Measurements from ENCODE around the gene SLC4A2.
A peak's percentile ranks its signal among the peaks of the same experiment; 100 is the strongest.

SLC4A2 gene

DNA sequence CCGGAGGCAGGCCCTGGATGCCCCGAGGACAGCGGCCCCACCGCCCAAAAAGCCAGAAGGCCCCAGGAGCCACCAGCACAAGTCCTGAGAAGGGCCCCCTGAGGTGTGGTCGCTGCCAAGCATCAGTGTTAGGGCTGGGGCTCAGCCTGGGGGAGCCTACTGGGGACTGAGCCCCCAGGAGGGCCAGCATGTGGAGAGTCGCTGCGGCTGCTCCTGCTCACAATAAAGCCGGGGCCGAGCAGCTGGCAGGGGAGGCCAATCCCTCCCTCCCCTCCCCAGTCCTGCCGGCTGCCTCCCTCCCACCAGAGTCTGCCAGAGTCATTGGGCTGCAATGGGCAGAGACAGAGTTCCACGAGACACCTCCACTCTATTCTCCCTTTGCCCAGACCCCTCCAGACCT, 14.1 kb upstream of the SLC4A2 start:
- DNase-seq: no peak

- DNase-seq: no peak
Observed at GRCh38 chr7:151045967-151046366, 13.4 kb upstream of the SLC4A2 start.

DNA sequence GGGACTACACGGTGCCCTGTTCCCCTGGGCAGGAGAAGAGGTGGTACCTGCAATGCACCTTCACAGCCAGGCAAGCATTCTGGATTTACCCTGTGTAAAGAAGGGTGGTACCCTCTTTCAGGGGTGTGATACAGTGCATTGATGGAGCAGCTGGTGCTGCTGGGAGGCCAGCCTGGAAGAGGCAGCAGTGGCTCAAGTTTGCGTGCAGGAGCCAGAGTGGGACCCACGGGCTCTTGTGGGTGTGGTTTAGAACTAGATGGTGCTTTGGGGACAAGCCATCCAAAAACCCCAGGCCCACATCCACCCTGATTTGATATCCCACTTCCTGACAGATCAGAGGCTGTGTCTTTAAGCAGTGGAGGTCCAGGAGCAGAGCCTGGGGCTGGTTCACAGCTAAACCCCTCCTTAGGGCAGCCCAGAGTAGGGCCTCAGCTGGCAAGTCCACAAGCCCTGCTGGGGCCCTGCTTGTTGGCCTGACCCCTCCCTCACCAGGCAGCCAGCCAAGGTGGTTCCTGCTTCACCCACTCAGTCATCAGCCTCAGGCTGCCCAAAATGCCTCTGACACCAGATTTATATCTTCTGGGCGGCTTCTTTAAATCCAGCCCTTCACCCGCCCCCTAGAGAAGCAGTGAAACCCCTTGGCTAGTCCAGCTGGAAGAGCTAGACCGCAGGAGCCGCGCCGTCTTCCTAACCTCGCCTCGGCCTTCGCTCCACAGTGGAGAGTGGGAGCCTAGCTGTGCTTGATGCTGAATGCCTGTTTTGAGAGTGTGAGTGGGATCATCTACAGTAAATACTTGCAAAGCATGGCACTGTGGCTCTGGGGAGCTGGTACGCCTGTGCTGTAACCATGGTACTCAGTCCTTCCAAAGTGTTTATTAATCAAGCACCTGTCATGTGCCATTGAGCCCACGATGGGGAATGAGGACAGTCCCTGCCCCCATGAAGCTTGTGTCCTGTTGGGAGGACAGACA, 12.5 kb upstream of the SLC4A2 start:
- DNase-seq: no peak

DNA sequence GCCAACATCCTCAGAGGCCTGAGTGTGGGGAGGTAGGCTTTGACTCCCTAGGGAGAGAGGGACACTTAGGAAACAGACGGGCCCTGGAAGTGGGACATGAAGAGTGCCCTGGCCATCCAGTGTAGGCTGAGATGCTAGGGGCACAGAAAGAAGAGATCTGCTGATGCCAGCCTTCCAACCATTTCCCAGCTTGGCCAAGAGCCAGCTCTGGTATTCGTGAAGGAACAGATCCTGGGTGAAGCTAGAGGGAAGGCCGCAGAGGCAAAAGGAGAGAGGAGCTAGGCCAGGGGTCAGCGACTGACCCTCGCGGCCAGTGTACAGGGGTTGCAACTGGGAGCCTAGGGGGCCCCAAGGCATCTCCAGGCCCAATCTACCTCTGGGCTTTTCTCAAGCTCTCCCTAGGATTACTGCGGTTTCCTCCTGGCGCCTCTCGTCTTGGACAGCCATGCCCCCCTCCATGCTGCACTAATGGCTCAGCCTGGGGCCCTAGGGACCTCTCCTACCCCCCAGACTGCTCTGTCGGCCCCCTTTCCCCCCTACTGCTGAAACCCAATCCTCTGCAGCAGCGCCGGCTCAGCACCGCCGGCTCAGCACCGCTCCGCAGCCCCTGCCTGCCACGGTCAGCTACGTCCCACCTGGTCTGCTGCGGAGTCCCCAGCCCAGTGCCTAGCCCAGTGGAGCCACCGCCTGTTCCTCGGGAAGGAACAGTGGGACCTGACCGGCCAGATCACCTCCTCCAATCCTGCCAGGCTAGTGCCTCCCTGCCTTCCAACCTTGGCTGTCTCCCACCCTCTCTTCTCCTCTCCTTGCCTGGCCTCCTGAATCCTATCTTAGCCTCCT, 11.2 kb upstream of the SLC4A2 start, which contains the start of gene ASIC3:
TSS of gene ASIC3 (plus strand) at position 556 of the 840 bp plus-strand sequence. CDS start 355 bp downstream, outside the sequence.
- DNase-seq: no peak

GRCh38 chr7:151048911-151049463, 10.4 kb upstream of the SLC4A2 start:
- DNase-seq: no peak

- no peak for DNase-seq
Observed at GRCh38 chr7:151051108-151051507, 8.3 kb upstream of the SLC4A2 start.

GRCh38 chr7:151053096-151053495, 6.3 kb upstream of the SLC4A2 start:
- DNase-seq: no peak

- DNase-seq: no peak
Observed at GRCh38 chr7:151053751-151054150, 5.6 kb upstream of the SLC4A2 start.

DNA sequence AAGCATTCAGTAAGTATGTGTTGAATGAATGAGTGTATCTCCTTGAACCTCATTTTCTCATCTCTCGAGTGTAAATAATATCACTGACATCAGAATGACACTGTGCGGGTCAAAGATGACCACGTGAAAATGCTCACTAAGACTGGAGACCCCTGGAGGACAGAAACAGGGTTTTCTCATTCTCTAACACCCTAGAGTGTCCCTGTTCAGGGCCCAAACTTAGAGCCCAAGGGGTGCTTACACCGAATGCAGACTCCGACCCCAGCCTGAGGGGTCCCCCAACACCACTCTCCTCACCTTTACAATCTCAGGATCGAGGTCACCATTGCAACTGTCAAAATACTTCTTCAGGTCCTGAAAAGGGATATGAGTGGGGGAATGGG, 3.1 kb upstream of the SLC4A2 start:
- no peak for DNase-seq

DNA sequence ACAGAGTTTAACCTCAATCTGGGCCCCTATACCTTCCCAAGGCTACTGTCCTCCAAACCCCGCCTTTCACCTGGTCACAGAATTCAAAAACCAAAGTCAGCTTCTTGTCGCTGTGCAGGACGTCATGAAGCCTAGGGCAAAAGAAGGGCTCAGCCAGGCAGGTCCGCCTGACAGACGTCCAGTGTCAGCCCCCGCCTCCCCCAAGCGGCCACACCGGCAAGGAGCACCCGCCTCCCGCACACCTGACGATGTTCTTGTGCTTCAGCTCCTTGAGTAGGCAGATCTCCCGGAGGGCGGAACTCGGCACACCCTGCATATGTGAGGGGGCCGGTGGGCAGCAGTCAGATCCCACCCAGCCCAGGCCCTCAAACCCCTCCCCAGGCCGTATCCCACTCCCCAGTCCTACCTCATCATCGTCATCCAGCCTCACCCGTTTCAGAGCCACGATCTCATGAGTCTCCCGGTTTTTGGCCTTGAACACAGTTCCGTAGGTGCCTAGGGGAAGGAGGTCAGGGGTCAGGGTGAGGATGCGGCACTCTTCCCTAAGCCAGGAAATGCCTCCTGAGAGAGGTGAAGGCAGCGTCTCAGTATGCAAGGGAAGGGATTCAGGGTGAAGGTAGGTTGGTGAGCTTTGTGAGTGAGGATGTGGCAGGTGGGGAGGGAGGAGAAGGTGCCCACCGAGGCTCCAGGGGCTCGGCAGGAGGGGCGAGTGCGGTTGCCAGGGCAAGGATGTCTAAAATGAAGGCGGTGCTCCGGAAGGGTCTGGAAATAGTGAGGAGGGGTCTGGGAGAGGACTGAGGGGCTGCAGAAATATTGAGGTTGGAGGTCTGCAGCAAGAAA, 2.5 kb upstream of the SLC4A2 start:
- no peak for DNase-seq

- no peak for DNase-seq
Observed at GRCh38 chr7:151057506-151057988, 1.8 kb upstream of the SLC4A2 start, which contains the start of gene CDK5. TSS of gene CDK5 (minus strand) at chr7:151057897. CDS start at chr7:151057848, 49 bp downstream.

DNA sequence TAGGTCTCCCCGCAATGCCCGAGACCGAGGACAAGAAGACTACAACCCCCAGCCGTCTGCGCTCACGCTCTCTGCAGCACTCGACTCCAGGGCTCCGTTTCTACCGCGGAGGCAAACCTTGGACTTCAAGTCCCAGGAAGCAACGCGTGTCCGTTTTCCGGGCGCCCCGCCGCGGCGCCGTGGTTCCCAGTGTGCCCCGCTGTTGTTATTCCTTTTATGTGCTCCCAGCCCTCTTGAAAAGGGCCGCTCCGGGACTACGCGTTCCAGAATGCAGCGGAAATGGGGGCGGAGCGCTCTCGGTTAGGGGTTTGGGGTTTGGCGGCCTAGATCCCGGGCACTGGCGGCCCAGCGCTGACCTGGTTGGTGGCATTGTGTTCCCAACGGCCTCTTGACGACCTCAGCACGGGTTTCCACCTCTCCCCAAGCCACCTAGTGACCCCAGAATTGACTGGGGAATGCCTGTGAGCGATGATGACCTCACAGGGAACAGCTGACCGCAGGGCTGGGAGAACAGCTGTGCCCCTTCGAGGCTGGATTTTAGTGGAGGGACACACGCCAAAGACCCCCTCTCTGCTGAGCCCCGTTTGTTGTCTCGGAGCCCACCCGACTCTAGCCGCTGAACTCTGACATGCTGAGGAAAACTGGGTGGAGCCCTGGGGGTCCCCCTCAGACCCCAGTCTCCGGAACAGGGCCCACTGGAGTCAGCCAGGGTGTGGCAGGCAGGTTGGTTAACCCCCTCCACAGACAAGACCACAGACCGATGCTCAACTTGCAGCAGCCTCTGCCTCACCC, 1.2 kb upstream of the SLC4A2 start:
- peak; percentile 98 for DNase-seq

DNA sequence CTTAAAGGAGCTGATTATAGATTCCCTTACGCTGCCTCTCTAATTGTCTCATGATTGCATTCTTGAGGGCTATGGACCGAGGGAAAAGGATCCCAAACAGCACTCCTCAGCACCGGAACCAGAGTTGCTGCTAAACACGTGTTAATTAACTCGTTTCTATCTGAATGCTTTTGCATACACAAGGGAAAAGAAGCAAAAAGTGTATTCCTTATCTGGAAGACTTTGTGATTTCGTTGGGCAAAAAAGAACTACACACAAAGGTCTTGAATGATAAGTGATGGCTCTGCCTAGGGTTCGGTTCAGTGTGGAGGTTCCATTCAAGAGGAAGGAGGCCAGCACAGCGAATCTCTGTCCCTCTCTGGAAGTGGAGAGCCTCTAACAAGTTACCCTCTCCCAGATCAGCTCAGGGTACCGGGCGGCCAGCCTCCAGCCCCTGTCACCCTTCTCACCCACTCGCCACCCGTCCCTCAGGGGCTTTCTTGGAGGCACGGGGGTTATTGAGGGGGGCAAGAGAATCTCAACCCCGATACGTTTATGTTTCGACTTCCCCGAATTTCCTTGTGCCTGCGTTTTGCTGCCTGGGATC, 515 bp upstream of the SLC4A2 start:
- DNase-seq: no peak

DNA sequence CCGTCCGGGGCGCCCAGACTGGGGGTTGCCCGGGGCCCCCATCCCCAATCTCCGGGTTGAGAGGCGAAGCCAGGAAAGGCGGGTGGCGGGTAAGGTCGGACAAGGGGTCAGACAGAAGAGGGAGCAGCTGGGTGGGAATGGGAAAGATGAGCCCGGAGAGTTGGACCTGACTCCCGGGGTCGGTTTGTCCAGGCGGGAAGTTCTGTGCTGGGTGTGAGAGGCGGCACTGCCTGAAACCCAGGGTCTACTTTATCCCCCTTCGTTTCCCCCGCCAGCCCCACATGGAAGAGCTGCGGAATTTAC, 675 bp downstream of the SLC4A2 start:
- no peak for DNase-seq

DNA sequence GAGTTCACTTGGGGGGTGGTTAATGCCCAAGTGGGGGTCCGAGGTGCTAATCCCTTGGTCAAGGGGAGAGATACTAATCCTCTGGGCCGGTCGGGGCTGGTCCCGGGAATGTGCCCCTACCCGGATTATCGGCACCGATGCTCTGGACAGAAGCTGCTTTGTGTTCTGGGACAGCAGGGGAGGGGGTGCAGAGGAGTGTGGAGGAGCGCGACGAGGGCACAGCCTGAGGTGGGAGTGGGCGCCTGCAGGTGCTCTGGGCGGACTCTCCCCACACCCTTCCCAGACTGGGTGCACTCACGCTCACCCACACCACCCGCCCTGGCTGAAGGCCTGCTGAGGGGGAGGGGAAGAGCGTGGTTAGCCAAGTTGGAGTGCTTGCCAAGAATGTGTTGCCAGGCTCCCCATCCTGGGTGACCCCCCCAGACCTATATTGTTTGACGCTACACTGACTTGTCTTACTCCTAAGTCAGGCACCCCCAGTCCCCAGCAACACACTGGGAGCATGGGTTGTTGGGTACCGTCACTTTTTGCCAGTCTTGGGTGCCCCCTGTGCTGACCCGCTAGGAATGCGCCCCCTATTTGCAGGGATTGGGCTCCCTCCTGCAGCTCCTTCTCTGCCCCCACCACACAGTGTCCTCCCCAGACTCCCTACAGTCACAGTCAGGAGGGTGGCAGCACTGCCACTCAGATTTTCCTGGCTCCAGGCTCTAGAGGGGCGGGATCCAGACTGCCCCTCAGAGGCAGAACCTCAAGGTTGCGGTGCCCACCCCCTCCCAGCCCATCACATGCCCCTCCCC, 1.2 kb downstream of the SLC4A2 start:
- no peak for DNase-seq

GRCh38 chr7:151061213-151062110, 2.1 kb downstream of the SLC4A2 start:
- no peak for DNase-seq

DNA sequence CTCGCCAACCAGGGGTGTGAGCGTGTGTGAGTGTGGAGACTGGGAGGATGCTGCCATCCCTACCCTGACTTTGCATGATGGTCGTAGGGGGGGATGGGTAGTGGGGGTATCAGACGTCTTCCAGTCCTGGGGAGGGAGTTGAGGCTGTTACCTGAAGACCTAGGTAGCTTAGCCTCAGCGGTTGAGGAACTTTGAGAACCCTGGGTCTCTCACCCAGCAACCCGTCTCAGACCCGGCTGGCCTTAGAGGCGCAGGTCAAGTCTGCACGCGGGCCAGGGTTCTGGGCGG, 2.7 kb downstream of the SLC4A2 start:
- DNase-seq: no peak

- DNase-seq: no peak
Observed at GRCh38 chr7:151062399-151063211, 3.2 kb downstream of the SLC4A2 start.

- DNase-seq: no peak
Observed at GRCh38 chr7:151063212-151063561, 3.8 kb downstream of the SLC4A2 start.
